GM21526 (cell line): ENCODE measurements around the gene KCNMA1.
"Not testable (repeated sequence)": the region's sequence is repeated elsewhere in the genome, so short reads cannot be mapped to it uniquely, and the experiment has no call there.

ENCODE experiments used
- ATAC-seq: cut with Tn5 transposase; IDR thresholded peaks from one replicate; pipeline ENCODE4 v1.9.1; 2021; ENCODE audit warnings: moderate library complexity; ENCODE audit not compliant: unreplicated experiment, low FRiP score

Gene KCNMA1

GRCh38 chr10:77359950-77360520 lies 277.6 kb downstream of the KCNMA1 start:
- ATAC-seq: no peak

- no peak for ATAC-seq
Observed at GRCh38 chr10:77359287-77359691, 278.3 kb downstream of the KCNMA1 start.

- ATAC-seq: no peak
Observed at GRCh38 chr10:77358656-77359055, 279.0 kb downstream of the KCNMA1 start.

- no peak for ATAC-seq
Observed at GRCh38 chr10:77357611-77358310, 279.8 kb downstream of the KCNMA1 start.

GRCh38 chr10:77357185-77357584 lies 280.4 kb downstream of the KCNMA1 start:
- no peak for ATAC-seq

GRCh38 chr10:77355844-77356243 lies 281.8 kb downstream of the KCNMA1 start:
- no peak for ATAC-seq

GRCh38 chr10:77351386-77351785 lies 286.2 kb downstream of the KCNMA1 start:
- no peak for ATAC-seq

- ATAC-seq: no peak
Observed at GRCh38 chr10:77350711-77351119, 286.9 kb downstream of the KCNMA1 start.

- ATAC-seq: no peak
Observed at GRCh38 chr10:77350134-77350533, 287.5 kb downstream of the KCNMA1 start.

- ATAC-seq: no peak
Observed at GRCh38 chr10:77349226-77349625, 288.4 kb downstream of the KCNMA1 start.

GRCh38 chr10:77348751-77349150 lies 288.9 kb downstream of the KCNMA1 start:
- no peak for ATAC-seq

- no peak for ATAC-seq
Observed at GRCh38 chr10:77348082-77348481, 289.5 kb downstream of the KCNMA1 start.

- no peak for ATAC-seq
Observed at GRCh38 chr10:77347052-77347451, 290.6 kb downstream of the KCNMA1 start.

GRCh38 chr10:77341055-77341454 lies 296.6 kb downstream of the KCNMA1 start:
- no peak for ATAC-seq

GRCh38 chr10:77339872-77340271 lies 297.7 kb downstream of the KCNMA1 start:
- not testable (repeated sequence) for ATAC-seq

- no peak for ATAC-seq
Observed at GRCh38 chr10:77339166-77339565, 298.4 kb downstream of the KCNMA1 start.

GRCh38 chr10:77338143-77338542 lies 299.5 kb downstream of the KCNMA1 start:
- ATAC-seq: no peak

- ATAC-seq: no peak
Observed at GRCh38 chr10:77334501-77334900, 303.1 kb downstream of the KCNMA1 start.

- ATAC-seq: no peak
Observed at GRCh38 chr10:77333610-77334340, 303.8 kb downstream of the KCNMA1 start.

GRCh38 chr10:77332256-77332655 lies 305.4 kb downstream of the KCNMA1 start:
- no peak for ATAC-seq

- ATAC-seq: no peak
Observed at GRCh38 chr10:77328272-77328816, 309.3 kb downstream of the KCNMA1 start.

GRCh38 chr10:77325233-77325537 lies 312.4 kb downstream of the KCNMA1 start:
- no peak for ATAC-seq
